Stimulated activated CD8-positive, alpha-beta memory T cell treated with anti-CD3 and anti-CD28 coated beads, Interleukin-7, amount 100 ng/mL, for 1 hour (primary cell): ENCODE data around the gene IFT20.
"Not testable (repeated sequence)": the region's sequence is repeated elsewhere in the genome, so short reads cannot be mapped to it uniquely, and the experiment has no call there.

Experiments used
- DNase-seq, 2 donors: peaks; one replicate each; pipeline ENCODE4 v3.0.0-alpha.2; 2020; ENCODE audit warnings: low read depth in 2 of 2

IFT20 gene

GRCh38 chr17:28315846-28316705, 19.2 kb downstream of the IFT20 start:
- DNase-seq = no peak

GRCh38 chr17:28313841-28314240, 21.4 kb downstream of the IFT20 start:
- no peak for DNase-seq

GRCh38 chr17:28306954-28307401, 28.3 kb downstream of the IFT20 start:
- DNase-seq = no peak

GRCh38 chr17:28298449-28298848, 36.8 kb downstream of the IFT20 start:
- DNase-seq = no peak

- DNase-seq = no peak
Measured at GRCh38 chr17:28295677-28296578, 39.3 kb downstream of the IFT20 start.

- DNase-seq = no peak
Measured at GRCh38 chr17:28293994-28294393, 41.3 kb downstream of the IFT20 start.

- DNase-seq = not testable (repeated sequence)
Measured at GRCh38 chr17:28292878-28293277, 42.4 kb downstream of the IFT20 start.

GRCh38 chr17:28291780-28292330, 43.4 kb downstream of the IFT20 start:
- DNase-seq = no peak

GRCh38 chr17:28290703-28291102, 44.6 kb downstream of the IFT20 start:
- no peak for DNase-seq

- DNase-seq = no peak
Measured at GRCh38 chr17:28285965-28286364, 49.3 kb downstream of the IFT20 start.

GRCh38 chr17:28282596-28282995, 52.7 kb downstream of the IFT20 start:
- no peak for DNase-seq

- no peak for DNase-seq
Measured at GRCh38 chr17:28280826-28281225, 54.4 kb downstream of the IFT20 start.

GRCh38 chr17:28279411-28279810, 55.9 kb downstream of the IFT20 start:
- no peak for DNase-seq
